HCT116 (cell line): ENCODE data around the gene LURAP1L. TPM values are rescaled to one million over a fixed set of nuclear protein-coding genes. Genes with fewer than 3 reads are reported as not detected.

ENCODE experiments used
- ATAC-seq: fragments of 200-7000 bp; cut with Tn5 transposase; 2 replicates; pipeline ENCODE4 v1.9.1; 2020; ENCODE audit warnings: mild to moderate bottlenecking, moderate library complexity
- BruUV-seq: library from RNA; stranded (reverse); fragments of 400-500 nt; replicated peaks from 2 replicates; lab custom pipeline; 2021; lab: Mats Ljungman, UMichigan
- CTCF ChIA-PET: fragments of 300-600 bp; sonication (Branson Sonifier 250); formaldehyde crosslinking; loops from one replicate; lab custom pipeline; 2021; ENCODE audit warnings: antibody characterized with exemption; lab: Charles Lee
- POLR2A ChIA-PET: fragments of 300-600, 350-600 bp; sonication (Branson Sonifier 250); formaldehyde crosslinking; loops from one replicate; lab custom pipeline; 2021; ENCODE audit warnings: antibody characterized with exemption; lab: Charles Lee
- RAD21 ChIA-PET, 2 experiments: fragments of 300-600 bp; sonication (Branson Sonifier 250); formaldehyde crosslinking; loops; one replicate each; lab custom pipeline; 2023; ENCODE audit warnings: low total read pairs in 2 of 2; ENCODE audit not compliant: uncharacterized antibody in 2 of 2, unreplicated experiment in 2 of 2, low non-redundant PET in 1 of 2; lab: Charles Lee
- DNase-seq: peaks from one replicate; pipeline ENCODE4 v3.0.0-alpha.2; 2010; ENCODE audit warnings: low read depth, low spot score
- H2AFZ ChIP-seq: fragments of 200-600 bp; shearing (Covaris generic), sonication (generic); 2 replicates; pipeline ENCODE4 v1.6.1; 2017; ENCODE audit warnings: low read depth, mixed run types, mixed read lengths, antibody characterized with exemption, low read length; ENCODE audit not compliant: poor library complexity, severe bottlenecking
- H3K27ac ChIP-seq: 2 replicates; pipeline ENCODE4 v1.5.1; 2012; ENCODE audit warnings: low read depth, low read length
- H3K27me3 ChIP-seq: fragments of 200-600 bp; sonication (generic); 2 replicates; pipeline ENCODE4 v1.6.1; 2016; ENCODE audit warnings: mixed run types, low read length, mixed read lengths; ENCODE audit not compliant: insufficient read depth
- H3K36me3 ChIP-seq, 2 experiments: fragments of 200-500 bp in 1 of 2; fragments of 200-600 bp in 1 of 2; sonication (Bioruptor generic) in 1 of 2; sonication (generic) in 1 of 2; 2 replicates each; pipeline versions ENCODE4 v1.5.1 to v1.6.1; 2014 to 2016; ENCODE audit warnings: low read length in 2 of 2, inconsistent platforms in 1 of 2, mixed read lengths in 1 of 2, mixed run types in 1 of 2; ENCODE audit not compliant: insufficient read depth in 2 of 2, control insufficient read depth in 1 of 2
- H3K4me1 ChIP-seq, 2 experiments: fragments of 200-600 bp in 1 of 2; sonication (generic) in 1 of 2; 2 replicates each; pipeline versions ENCODE4 v1.5.1 to v1.6.1; 2012 to 2017; ENCODE audit warnings: low read length in 2 of 2, inconsistent platforms in 1 of 2, mild to moderate bottlenecking in 1 of 2, mixed read lengths in 1 of 2, mixed run types in 1 of 2, moderate library complexity in 1 of 2; ENCODE audit not compliant: insufficient read depth in 2 of 2, control insufficient read depth in 1 of 2
- H3K4me2 ChIP-seq: fragments of 200-600 bp; sonication (generic); 2 replicates; pipeline ENCODE4 v1.6.1; 2017; ENCODE audit warnings: mixed run types, low read length, mixed read lengths
- H3K4me3 ChIP-seq, 2 experiments: fragments of 200-600 bp in 1 of 2; sonication (generic) in 1 of 2; replicated peaks in 1 of 2; 2 replicates each; pipeline ENCODE4 v1.5.1; 2011 to 2016; ENCODE audit warnings: low read length in 2 of 2, control low read depth in 1 of 2, low read depth in 1 of 2, mild to moderate bottlenecking in 1 of 2, mixed read lengths in 1 of 2, mixed run types in 1 of 2
- H3K79me2 ChIP-seq: fragments of 200-600 bp; sonication (generic); 2 replicates; pipeline ENCODE4 v1.6.1; 2017; ENCODE audit warnings: mild to moderate bottlenecking, mixed run types, low read length, moderate library complexity, mixed read lengths; ENCODE audit not compliant: insufficient read depth
- H3K9ac ChIP-seq: fragments of 200-600 bp; sonication (generic); 2 replicates; pipeline ENCODE4 v1.6.1; 2016; ENCODE audit warnings: low read length, mixed read lengths
- H3K9me2 ChIP-seq: fragments of 200-600 bp; sonication (generic), shearing (Covaris generic); 2 replicates; pipeline ENCODE4 v1.6.1; 2017; ENCODE audit warnings: mixed run types, mild to moderate bottlenecking, moderate library complexity; ENCODE audit not compliant: insufficient read depth
- H3K9me3 ChIP-seq, 2 experiments: fragments of 200-500 bp in 1 of 2; fragments of 200-600 bp in 1 of 2; sonication (Bioruptor generic) in 1 of 2; sonication (generic) in 1 of 2; 2 replicates each; pipeline ENCODE4 v1.6.1; 2014 to 2017; ENCODE audit warnings: low read length in 2 of 2, mixed read lengths in 2 of 2, inconsistent platforms in 1 of 2, low read depth in 1 of 2, mild to moderate bottlenecking in 1 of 2, mixed run types in 1 of 2, moderate library complexity in 1 of 2; ENCODE audit not compliant: control insufficient read depth in 1 of 2, insufficient read depth in 1 of 2
- H4K20me1 ChIP-seq: fragments of 200-600 bp; sonication (generic), shearing (Covaris generic); 2 replicates; pipeline ENCODE4 v1.6.1; 2017; ENCODE audit warnings: mixed run types, mild to moderate bottlenecking, moderate library complexity; ENCODE audit not compliant: insufficient read depth
- CBX3 ChIP-seq: IDR thresholded peaks from 2 replicates; pipeline ENCODE4 v1.6.1; 2012; ENCODE audit warnings: low read depth
- POLR2AphosphoS5 ChIP-seq: IDR thresholded peaks from 2 replicates; pipeline ENCODE4 v1.6.1; 2011; ENCODE audit warnings: mild to moderate bottlenecking, low read depth, low read length, moderate library complexity
- RAD21 ChIP-seq: IDR thresholded peaks from 2 replicates; pipeline ENCODE4 v1.6.1; 2012; ENCODE audit warnings: low read depth, mild to moderate bottlenecking
- SIN3A ChIP-seq: IDR thresholded peaks from 2 replicates; pipeline ENCODE4 v1.6.1; 2012; ENCODE audit warnings: low read depth
- ZBTB33 ChIP-seq: IDR thresholded peaks from 2 replicates; pipeline ENCODE4 v1.6.1; 2011; ENCODE audit warnings: mild to moderate bottlenecking, low read length, moderate library complexity; ENCODE audit not compliant: insufficient replicate concordance; ENCODE audit errors: extremely low read depth
- ZNF274 ChIP-seq: fragments of 200-500 bp; sonication (Bioruptor generic); IDR thresholded peaks from 2 replicates; pipeline ENCODE4 v1.6.1; 2014; ENCODE audit warnings: mild to moderate bottlenecking, low read depth, low read length, inconsistent platforms
- intact Hi-C: fragments of 100-400 bp; cut with micrococcal nuclease; formaldehyde crosslinking; loops from 2 replicates; pipeline ENCODE4 v1.10.0; 2022
- total RNA-seq: library from RNA; stranded (reverse); gene quantifications from one replicate; pipeline ENCODE4 v1.2.1, GENCODE V29; 2021; ENCODE audit not compliant: unreplicated experiment

LURAP1L gene
- total RNA-seq, 1 experiment from 2014 or later, result 13.3 TPM

GRCh38 chr9:12764150-12764549 lies 10.7 kb upstream of the LURAP1L start (continued):
- TF ChIP-seq RAD21 (no peak), CBX3 (no peak)
- TF ChIP-seq, all 23 proteins: peak for 0

GRCh38 chr9:12765088-12765798 lies 9.6 kb upstream of the LURAP1L start:
- Histone ChIP-seq H3K9me3 (no peaks in the 10 kb centered on the region), H3K27ac (no peak overlapping the region), H3K4me3 (no peak overlapping the region), H3K9me2 (no peaks in the 10 kb centered on the region), H3K9ac (no peak overlapping the region), H3K4me1 (no peaks in the 10 kb centered on the region), H3K79me2 (no peaks in the 10 kb centered on the region)
- POLR2A ChIA-PET, result no interaction called here
- DNase-seq (no peak), ATAC-seq (no peak)
- intact Hi-C loops, result no loop called here
- BruUV-seq, result no TSS peak
- TF ChIP-seq POLR2AphosphoS5 (no peak), ZNF274 (no peak), SIN3A (no peak), ZBTB33 (no peak)
- TF ChIP-seq, all 23 proteins: peak for 0
- ChIA-PET RAD21 (no interaction called here), CTCF (no interaction called here)
- H4K20me1 ChIP-seq, result no peaks in the 10 kb centered on the region
- H3K4me2 ChIP-seq, result no peak overlapping the region
- no peaks in the 10 kb centered on the region for H3K36me3 ChIP-seq
- H3K27me3 ChIP-seq, result no peaks in the 10 kb centered on the region
- H2AFZ ChIP-seq, result no peak overlapping the region
